ENCODE results near the gene FBLN2. TPM values are rescaled to one million over a fixed set of nuclear protein-coding genes. Genes with fewer than 3 reads are reported as not detected.

Gene FBLN2
- polyA plus RNA-seq, 3 donors: 0.08 TPM; not detected in 2

DNA sequence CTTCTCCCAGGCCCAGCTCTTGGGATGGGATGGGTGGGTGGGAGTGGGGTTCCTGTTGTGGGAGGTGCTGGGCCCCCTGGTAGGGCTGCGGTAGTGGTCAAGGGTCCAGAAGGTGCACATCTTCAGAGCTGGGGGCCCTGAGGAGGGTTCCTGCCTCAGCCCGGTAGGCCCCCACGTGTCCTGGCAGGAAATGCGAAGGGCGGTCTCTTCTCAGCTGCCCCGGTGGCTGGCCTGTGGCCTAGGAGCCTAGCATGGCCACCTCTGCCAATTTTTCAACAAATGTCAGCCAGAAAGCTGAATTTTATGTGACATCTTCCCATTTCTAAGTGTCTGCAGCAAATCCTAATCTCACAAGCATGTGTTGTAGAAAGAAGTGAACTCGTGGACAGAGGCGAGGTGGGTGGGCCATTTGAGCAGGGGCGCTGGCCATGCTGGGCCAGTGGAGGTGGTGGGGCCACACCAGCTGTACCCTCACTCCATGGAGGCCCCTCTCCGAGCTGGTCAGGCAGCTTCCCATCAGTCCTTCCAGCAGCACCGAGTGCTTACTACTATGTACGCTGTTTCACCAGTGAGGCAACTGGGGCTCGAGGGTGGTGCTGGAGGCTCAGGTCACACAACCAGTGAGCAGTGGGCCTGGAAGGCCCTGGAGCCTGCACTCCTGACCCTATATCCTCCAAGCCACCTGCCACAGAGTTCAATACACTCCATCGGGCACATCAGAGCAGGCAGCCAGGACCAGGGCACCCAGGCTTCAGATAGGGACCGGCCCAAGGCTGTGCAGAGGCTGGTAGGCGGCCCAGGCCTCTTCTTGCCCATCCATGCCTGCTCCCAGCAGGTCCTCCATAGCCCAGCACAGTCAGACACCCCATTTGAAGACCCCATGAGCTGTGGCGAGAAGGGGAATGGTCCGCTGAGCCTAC is 23.2 kb downstream of the FBLN2 start:
- Mint-ChIP-seq H3K27me3 (ENCODE audit: low read depth in 3 of 3) (peaks cover 0 to 8% (median 1%) of the 10 kb centered on the region in 3 donors), H3K4me3 (no peak overlapping the region), H3K36me3 (no peaks in the 10 kb centered on the region), H3K4me1 (no peaks in the 10 kb centered on the region), H3K27ac (peak overlapping the region in 1 of 7 donors; percentile 27), H3K9me3 (no peaks in the 10 kb centered on the region)
- no peaks in the 10 kb centered on the region for H3K9me3 ChIP-seq (replicated peaks in 1 of 2; ENCODE audit: control insufficient read depth in 1 of 2, insufficient read depth in 1 of 2, low read length in 2 of 2)
- H4K20me1 ChIP-seq (ENCODE audit: insufficient read depth, low read length): no peaks in the 10 kb centered on the region
- intact Hi-C loops (cut with micrococcal nuclease): no loop called here
- no peaks in the 10 kb centered on the region for H3K4me1 ChIP-seq (ENCODE audit: control insufficient read depth in 1 of 2, insufficient read depth in 2 of 2, low read length in 2 of 2)
- 97% methylated on average over 15 of the region's 18 CpGs for WGBS (ENCODE audit: insufficient coverage)
- H3K9ac ChIP-seq (ENCODE audit: insufficient read depth, low read length, poor library complexity, severe bottlenecking): no peak overlapping the region
- no peaks in the 10 kb centered on the region for H3K36me3 ChIP-seq (replicated peaks in 1 of 2; ENCODE audit: control insufficient read depth in 1 of 2, insufficient read depth in 2 of 2, low read length in 2 of 2)
- TF ChIP-seq CTCF (IDR thresholded peaks at IDR 0.05): no peak
- no peak overlapping the region for H3K27ac ChIP-seq (ENCODE audit: low read depth in 1 of 2, low read length in 2 of 2)
- no peaks in the 10 kb centered on the region for H3K27me3 ChIP-seq (ENCODE audit: control insufficient read depth in 2 of 2, insufficient read depth in 2 of 2, low read length in 2 of 2)
- no peak overlapping the region for H3K4me2 ChIP-seq (replicated peaks; ENCODE audit: extremely low read depth, low read length, poor library complexity, severe bottlenecking)
- no peak for DNase-seq
- no peak overlapping the region for H2AFZ ChIP-seq (ENCODE audit: insufficient read depth, low read depth, low read length, poor library complexity, severe bottlenecking)
- no peaks in the 10 kb centered on the region for H3K79me2 ChIP-seq (ENCODE audit: insufficient read depth, low read length)
- H3K4me3 ChIP-seq (replicated peaks in 1 of 3; ENCODE audit: low read depth in 2 of 3, low read length in 3 of 3): no peak overlapping the region

GRCh38 chr3:13572926-13573623 is 24.1 kb downstream of the FBLN2 start:
- H3K27ac Mint-ChIP-seq: no peak overlapping the region
- intact Hi-C loops (cut with micrococcal nuclease): no loop called here
- Histone ChIP-seq H3K36me3 (replicated peaks in 1 of 2; ENCODE audit: control insufficient read depth in 1 of 2, insufficient read depth in 2 of 2, low read length in 2 of 2) (no peaks in the 10 kb centered on the region), H2AFZ (ENCODE audit: insufficient read depth, low read depth, low read length, poor library complexity, severe bottlenecking) (no peak overlapping the region), H3K9ac (ENCODE audit: insufficient read depth, low read length, poor library complexity, severe bottlenecking) (no peak overlapping the region), H3K27me3 (ENCODE audit: control insufficient read depth in 2 of 2, insufficient read depth in 2 of 2, low read length in 2 of 2) (no peaks in the 10 kb centered on the region), H4K20me1 (ENCODE audit: insufficient read depth, low read length) (no peaks in the 10 kb centered on the region), H3K4me1 (ENCODE audit: control insufficient read depth in 1 of 2, insufficient read depth in 2 of 2, low read length in 2 of 2) (no peaks in the 10 kb centered on the region), H3K4me3 (replicated peaks in 1 of 3; ENCODE audit: low read depth in 2 of 3, low read length in 3 of 3) (no peak overlapping the region), H3K27ac (ENCODE audit: low read depth in 1 of 2, low read length in 2 of 2) (no peak overlapping the region), H3K79me2 (ENCODE audit: insufficient read depth, low read length) (no peaks in the 10 kb centered on the region), H3K9me3 (replicated peaks in 1 of 2; ENCODE audit: control insufficient read depth in 1 of 2, insufficient read depth in 1 of 2, low read length in 2 of 2) (no peaks in the 10 kb centered on the region), H3K4me2 (replicated peaks; ENCODE audit: extremely low read depth, low read length, poor library complexity, severe bottlenecking) (no peak overlapping the region)
- no peak overlapping the region for H3K4me3 Mint-ChIP-seq
- 87% methylated on average over 10 of the region's 11 CpGs for WGBS (ENCODE audit: insufficient coverage)
- no peaks in the 10 kb centered on the region for H3K9me3 Mint-ChIP-seq
- TF ChIP-seq CTCF (IDR thresholded peaks at IDR 0.05): no peak
- no peaks in the 10 kb centered on the region for H3K4me1 Mint-ChIP-seq
- H3K36me3 Mint-ChIP-seq: no peaks in the 10 kb centered on the region
- peaks cover 0 to 10% (median 5%) of the 10 kb centered on the region in 3 donors for H3K27me3 Mint-ChIP-seq (ENCODE audit: low read depth in 3 of 3)
- no peak for DNase-seq

Data from CD14-positive monocyte (primary cell).